DND-41 (cell line): Measurements from ENCODE around the gene CCL13.

Source experiments
- ATAC-seq: fragments of 200-7000 bp; cut with Tn5 transposase; 3 replicates; pipeline ENCODE4 v1.9.1; 2021; ENCODE audit warnings: low read depth; ENCODE audit not compliant: insufficient read depth
- DNase-seq: peaks from one replicate; pipeline ENCODE4 v3.0.0-alpha.2; 2020
- H2AFZ ChIP-seq: 2 replicates; pipeline ENCODE4 v1.6.0; 2012; ENCODE audit warnings: low read depth, low read length
- H3K27ac ChIP-seq: 2 replicates; pipeline ENCODE4 v1.5.1; 2012; ENCODE audit warnings: low read length, inconsistent platforms
- H3K27me3 ChIP-seq: fragments of 200-600 bp; sonication (generic); 2 replicates; pipeline ENCODE4 v1.6.0; 2012; ENCODE audit warnings: low read length, mild to moderate bottlenecking, inconsistent platforms; ENCODE audit not compliant: insufficient read depth, poor library complexity
- H3K36me3 ChIP-seq: 2 replicates; pipeline ENCODE4 v1.5.1; 2012; ENCODE audit warnings: low read length, inconsistent platforms; ENCODE audit not compliant: insufficient read depth
- H3K4me1 ChIP-seq: 2 replicates; pipeline ENCODE4 v1.5.1; 2012; ENCODE audit warnings: mild to moderate bottlenecking, low read length; ENCODE audit not compliant: insufficient read depth
- H3K4me2 ChIP-seq: 2 replicates; pipeline ENCODE4 v1.6.0; 2012; ENCODE audit warnings: mild to moderate bottlenecking, moderate library complexity, low read length, inconsistent platforms; ENCODE audit not compliant: insufficient read depth
- H3K4me3 ChIP-seq, 2 experiments: fragments of 200-600 bp in 1 of 2; shearing (Covaris generic) in 1 of 2; 2 replicates each; pipeline ENCODE4 v1.5.1; 2012 to 2016; ENCODE audit warnings: inconsistent platforms in 2 of 2, low read length in 2 of 2, mild to moderate bottlenecking in 2 of 2, low read depth in 1 of 2, moderate library complexity in 1 of 2
- H3K79me2 ChIP-seq: 2 replicates; pipeline ENCODE4 v1.6.0; 2012; ENCODE audit warnings: low read length, inconsistent platforms; ENCODE audit not compliant: insufficient read depth
- H3K9ac ChIP-seq: 2 replicates; pipeline ENCODE4 v1.6.0; 2012; ENCODE audit warnings: low read depth, mild to moderate bottlenecking, inconsistent platforms, low read length, moderate library complexity
- H3K9me3 ChIP-seq: 2 replicates; pipeline ENCODE4 v1.5.1; 2012; ENCODE audit warnings: low read length, moderate library complexity, mild to moderate bottlenecking, inconsistent platforms; ENCODE audit not compliant: insufficient read depth, severe bottlenecking
- H4K20me1 ChIP-seq: 2 replicates; pipeline ENCODE4 v1.6.0; 2012; ENCODE audit warnings: low read length; ENCODE audit not compliant: insufficient read depth
- EZH2 ChIP-seq: IDR thresholded peaks from 3 replicates; pipeline ENCODE4 v1.6.1; 2012; ENCODE audit warnings: borderline replicate concordance, low read depth, mild to moderate bottlenecking, moderate library complexity, low read length, inconsistent platforms; ENCODE audit not compliant: severe bottlenecking
- TF ChIP-seq, protein P1 (sequence below): IDR thresholded peaks from 2 replicates; pipeline ENCODE4 v1.5.1; 2012; ENCODE audit warnings: borderline replicate concordance, low read length, moderate library complexity, mild to moderate bottlenecking; ENCODE audit not compliant: poor library complexity, severe bottlenecking; ENCODE audit errors: extremely low read depth

CCL13 gene

DNA sequence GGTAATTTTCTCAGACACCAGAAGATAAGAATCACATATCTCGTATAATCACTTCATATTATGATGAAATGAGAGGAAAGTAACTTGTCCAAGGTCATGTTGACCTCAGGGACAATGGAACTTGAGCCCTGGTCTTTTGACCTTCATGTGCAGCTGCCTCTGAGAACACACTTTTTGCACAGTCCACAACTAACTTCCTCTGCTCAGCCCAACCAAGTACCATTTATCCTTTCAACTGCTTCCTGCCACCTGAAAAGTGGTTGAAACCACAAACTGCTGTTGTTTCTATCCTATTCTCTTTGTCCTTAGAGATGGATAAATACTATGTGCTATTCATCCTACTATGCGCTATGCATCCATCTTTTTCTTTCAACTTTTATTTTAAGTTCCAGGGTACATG is 9.1 kb downstream of the CCL13 start:
- Histone ChIP-seq H3K79me2 (no peaks in the 10 kb centered on the region), H3K9ac (peak overlapping the region; percentile 60), H3K4me3 (no peak overlapping the region), H2AFZ (no peak overlapping the region), H3K9me3 (no peaks in the 10 kb centered on the region), H3K4me1 (peaks cover 100% of the 10 kb centered on the region), H3K27me3 (no peaks in the 10 kb centered on the region), H3K4me2 (peak overlapping the region; percentile 20), H4K20me1 (no peaks in the 10 kb centered on the region), H3K27ac (peak overlapping the region; percentile 99), H3K36me3 (no peaks in the 10 kb centered on the region)
- TF ChIP-seq, protein P1, sequence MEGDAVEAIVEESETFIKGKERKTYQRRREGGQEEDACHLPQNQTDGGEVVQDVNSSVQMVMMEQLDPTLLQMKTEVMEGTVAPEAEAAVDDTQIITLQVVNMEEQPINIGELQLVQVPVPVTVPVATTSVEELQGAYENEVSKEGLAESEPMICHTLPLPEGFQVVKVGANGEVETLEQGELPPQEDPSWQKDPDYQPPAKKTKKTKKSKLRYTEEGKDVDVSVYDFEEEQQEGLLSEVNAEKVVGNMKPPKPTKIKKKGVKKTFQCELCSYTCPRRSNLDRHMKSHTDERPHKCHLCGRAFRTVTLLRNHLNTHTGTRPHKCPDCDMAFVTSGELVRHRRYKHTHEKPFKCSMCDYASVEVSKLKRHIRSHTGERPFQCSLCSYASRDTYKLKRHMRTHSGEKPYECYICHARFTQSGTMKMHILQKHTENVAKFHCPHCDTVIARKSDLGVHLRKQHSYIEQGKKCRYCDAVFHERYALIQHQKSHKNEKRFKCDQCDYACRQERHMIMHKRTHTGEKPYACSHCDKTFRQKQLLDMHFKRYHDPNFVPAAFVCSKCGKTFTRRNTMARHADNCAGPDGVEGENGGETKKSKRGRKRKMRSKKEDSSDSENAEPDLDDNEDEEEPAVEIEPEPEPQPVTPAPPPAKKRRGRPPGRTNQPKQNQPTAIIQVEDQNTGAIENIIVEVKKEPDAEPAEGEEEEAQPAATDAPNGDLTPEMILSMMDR, result no peak
- TF ChIP-seq EZH2, result no peak
- DNase-seq (peak; percentile 81), ATAC-seq (peak; percentile 69)

DNA sequence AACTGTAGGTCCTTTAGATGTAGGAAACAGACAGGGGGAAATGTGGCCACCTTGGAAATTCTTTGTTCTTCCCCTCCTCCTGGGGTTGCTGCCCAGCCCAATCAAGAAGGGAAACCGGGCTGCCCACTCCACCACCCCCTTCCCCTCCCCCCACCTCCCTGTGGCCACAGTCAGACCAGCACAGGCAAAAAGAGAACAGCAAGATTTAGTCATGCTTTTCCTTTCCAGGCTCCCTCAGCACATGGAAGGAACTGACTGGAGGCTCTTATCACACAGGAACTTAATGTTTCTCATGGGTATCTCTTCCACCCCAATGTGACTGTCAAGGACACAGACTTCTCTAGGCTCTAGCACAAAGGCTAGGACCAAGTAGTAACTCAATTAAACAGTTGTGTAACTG is 9.7 kb downstream of the CCL13 start:
- H2AFZ ChIP-seq, result no peak overlapping the region
- no peaks in the 10 kb centered on the region for H3K27me3 ChIP-seq
- H3K27ac ChIP-seq, result peak overlapping the region; percentile 99
- TF ChIP-seq, protein P1, result no peak
- no peak for TF ChIP-seq EZH2
- no peaks in the 10 kb centered on the region for H4K20me1 ChIP-seq
- H3K79me2 ChIP-seq, result no peaks in the 10 kb centered on the region
- H3K4me2 ChIP-seq, result peak overlapping the region; percentile 20
- H3K9me3 ChIP-seq, result no peaks in the 10 kb centered on the region
- H3K36me3 ChIP-seq, result no peaks in the 10 kb centered on the region
- peak overlapping the region; percentile 60 for H3K9ac ChIP-seq
- peak; percentile 13; the same call in 1 of the 3 replicates for ATAC-seq
- no peak overlapping the region; a peak in 1 of 4 replicates for H3K4me3 ChIP-seq
- peaks cover 100% of the 10 kb centered on the region for H3K4me1 ChIP-seq
- peak; percentile 52 for DNase-seq

DNA sequence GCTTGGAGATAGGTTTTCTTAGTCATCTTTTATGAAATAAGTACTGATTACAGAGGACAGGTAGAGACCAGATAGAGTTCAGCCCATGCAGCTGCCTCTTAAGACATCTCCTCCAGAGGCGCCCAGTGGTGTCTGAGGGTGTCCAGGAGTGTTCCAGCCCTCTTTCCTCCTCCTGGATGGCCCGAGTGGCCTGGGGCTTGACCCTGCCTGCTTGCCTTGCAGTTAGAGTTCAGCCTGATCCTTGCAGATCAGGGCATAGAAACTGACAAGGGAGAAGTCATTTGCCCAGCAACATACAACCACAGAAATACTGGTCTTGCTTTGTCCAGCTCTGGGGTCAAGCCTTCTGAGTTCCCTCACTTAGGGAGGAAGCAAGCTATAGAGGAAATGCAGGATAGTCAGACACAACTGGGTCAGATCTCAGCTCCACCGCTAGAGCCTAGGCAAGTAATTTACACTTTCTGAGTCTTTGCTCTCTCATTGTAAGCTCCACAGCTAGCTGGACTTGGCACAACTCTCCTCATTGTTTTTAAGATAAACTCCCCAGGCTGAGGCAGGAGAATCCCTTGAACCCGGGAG is 10.3 kb downstream of the CCL13 start:
- no peak for ATAC-seq
- no peak overlapping the region for H2AFZ ChIP-seq
- peak overlapping the region; percentile 20; the same call in 1 of the 2 replicates for H3K4me2 ChIP-seq

More for the DNA sequence above, 10.3 kb downstream of the CCL13 start:
- H3K4me1 ChIP-seq, result peaks cover 100% of the 10 kb centered on the region
- H3K79me2 ChIP-seq, result no peaks in the 10 kb centered on the region
- H3K9me3 ChIP-seq, result no peaks in the 10 kb centered on the region
- TF ChIP-seq, protein P1, result no peak
- no peak for TF ChIP-seq EZH2
- no peaks in the 10 kb centered on the region for H4K20me1 ChIP-seq
- no peaks in the 10 kb centered on the region for H3K27me3 ChIP-seq
- no peaks in the 10 kb centered on the region for H3K36me3 ChIP-seq
- H3K4me3 ChIP-seq, result no peak overlapping the region; a peak in 1 of 4 replicates
- H3K27ac ChIP-seq, result peak overlapping the region; percentile 99
- DNase-seq, result peak; percentile 36
- peak overlapping the region; percentile 60 for H3K9ac ChIP-seq
